Posterior cingulate gyrus (tissue), 11 donors: ENCODE data around the gene HDAC1.

Experiments
- DNase-seq, 10 donors: peaks; one replicate each; pipeline versions ENCODE4 v3.0.0 to v3.0.0-alpha.2; 2020 to 2021; ENCODE audit warnings: mixed read lengths in 3 of 10
- intact Hi-C: fragments of 100-400 bp; cut with DNase I; formaldehyde crosslinking; loops from one replicate; pipeline ENCODE4 v1.15.1; 2023

Gene HDAC1

GRCh38 chr1:32362474-32363313, 70.8 kb downstream of the HDAC1 start, which contains the start of the genes FAM229A and TSSK3:
TSS of gene FAM229A (minus strand) at chr1:32362485. CDS start at chr1:32362091, 394 bp downstream.
TSS of gene TSSK3 (plus strand) at chr1:32362539. CDS start at chr1:32362702, 163 bp downstream.
- intact Hi-C loops, result no loop called here
- peak in 2 of 10 donors; percentile 43 to 75 for DNase-seq

GRCh38 chr1:32363713-32364112, 71.8 kb downstream of the HDAC1 start:
- intact Hi-C loops, result no loop called here
- DNase-seq, result peak in 2 of 10 donors; percentile 53 to 63

GRCh38 chr1:32364836-32365235, 73.0 kb downstream of the HDAC1 start:
- intact Hi-C loops, result no loop called here
- peak in 2 of 10 donors; percentile 21 to 50 for DNase-seq

- DNase-seq, result peak in 2 of 10 donors; percentile 14 to 21
- intact Hi-C loops, result no loop called here
Measured at GRCh38 chr1:32365445-32365844, 73.6 kb downstream of the HDAC1 start.

- intact Hi-C loops, result no loop called here
- DNase-seq, result peak in 1 of 10 donors; percentile 59
Measured at GRCh38 chr1:32367912-32368635, 76.2 kb downstream of the HDAC1 start.

- no peak for DNase-seq
- intact Hi-C loops, result no loop called here
Measured at GRCh38 chr1:32372149-32372756, 80.4 kb downstream of the HDAC1 start.

GRCh38 chr1:32373996-32374592, 82.2 kb downstream of the HDAC1 start:
- intact Hi-C loops, result no loop called here
- no peak for DNase-seq

- DNase-seq, result no peak
- intact Hi-C loops, result no loop called here
Measured at GRCh38 chr1:32376199-32376598, 84.3 kb downstream of the HDAC1 start.

- intact Hi-C loops, result no loop called here
- no peak for DNase-seq
Measured at GRCh38 chr1:32377541-32378220, 85.8 kb downstream of the HDAC1 start.

- DNase-seq, result no peak
- intact Hi-C loops, result no loop called here
Measured at GRCh38 chr1:32380057-32380456, 88.2 kb downstream of the HDAC1 start.
